Neural progenitor cell (in vitro differentiated cells): ENCODE results near the gene RASGRP2. TPM values are rescaled to one million over a fixed set of nuclear protein-coding genes. Genes with fewer than 3 reads are reported as not detected.
A peak's percentile ranks its signal among the peaks of the same experiment; 100 is the strongest.

ENCODE experiments used
- DNase-seq: peaks from one replicate; pipeline ENCODE4 v3.0.0-alpha.2; 2016; ENCODE audit warnings: low spot score
- H2AFZ ChIP-seq: fragments of 200-600 bp; sonication (generic); replicated peaks from 2 replicates; pipeline ENCODE4 v1.6.1; 2016; ENCODE audit warnings: antibody characterized with exemption
- H3F3A ChIP-seq: fragments of 200-600 bp; sonication (generic); 2 replicates; pipeline ENCODE4 v1.6.1; 2016; ENCODE audit warnings: antibody characterized with exemption, low read depth
- H3K27ac ChIP-seq: fragments of 200-600 bp; sonication (generic); 2 replicates; pipeline ENCODE4 v1.5.1; 2016; ENCODE audit warnings: mild to moderate bottlenecking
- H3K27me3 ChIP-seq: fragments of 200-600 bp; sonication (generic); 2 replicates; pipeline ENCODE4 v1.6.1; 2016; ENCODE audit warnings: mild to moderate bottlenecking, moderate library complexity
- H3K36me3 ChIP-seq: fragments of 200-600 bp; sonication (generic); 2 replicates; pipeline ENCODE4 v1.5.1; 2016
- H3K4me1 ChIP-seq: fragments of 200-600 bp; sonication (generic); 2 replicates; pipeline ENCODE4 v1.6.1; 2016; ENCODE audit warnings: mixed run types
- H3K4me2 ChIP-seq: fragments of 200-600 bp; sonication (generic); 2 replicates; pipeline ENCODE4 v1.6.1; 2016
- H3K4me3 ChIP-seq: fragments of 200-600 bp; sonication (generic); 2 replicates; pipeline ENCODE4 v1.5.1; 2016
- H3K79me2 ChIP-seq: fragments of 200-600 bp; sonication (generic); 2 replicates; pipeline ENCODE4 v1.6.1; 2016; ENCODE audit warnings: low read depth
- H3K9ac ChIP-seq: fragments of 200-600 bp; sonication (generic); 2 replicates; pipeline ENCODE4 v1.6.1; 2016
- H3K9me3 ChIP-seq: fragments of 200-600 bp; sonication (generic); 2 replicates; pipeline ENCODE4 v1.5.1; 2016; ENCODE audit warnings: low read depth
- H4K20me1 ChIP-seq: fragments of 200-600 bp; sonication (generic); 2 replicates; pipeline ENCODE4 v1.6.1; 2016; ENCODE audit warnings: low read depth
- H3K27ac Mint-ChIP-seq: 3 replicates; pipeline ENCODE4 v1.8.0; 2021; ENCODE audit warnings: mixed read lengths
- H3K27me3 Mint-ChIP-seq: 2 replicates; pipeline ENCODE4 v1.8.0; 2022; ENCODE audit warnings: low read depth, mild to moderate bottlenecking, inconsistent platforms, moderate library complexity, mixed read lengths; ENCODE audit not compliant: insufficient read depth
- H3K36me3 Mint-ChIP-seq: 3 replicates; pipeline ENCODE4 v1.8.0; 2021; ENCODE audit warnings: mixed read lengths
- H3K4me1 Mint-ChIP-seq: 3 replicates; pipeline ENCODE4 v1.8.0; 2021; ENCODE audit warnings: mixed read lengths
- H3K4me3 Mint-ChIP-seq: 3 replicates; pipeline ENCODE4 v1.8.0; 2021; ENCODE audit warnings: mild to moderate bottlenecking, moderate library complexity, mixed read lengths
- H3K9me3 Mint-ChIP-seq: 3 replicates; pipeline ENCODE4 v1.8.0; 2020; ENCODE audit warnings: mixed read lengths
- EZH2 ChIP-seq: fragments of 200-600 bp; sonication (generic); IDR thresholded peaks from 2 replicates; pipeline ENCODE4 v1.6.1; 2017; ENCODE audit warnings: antibody characterized with exemption, mild to moderate bottlenecking, moderate library complexity
- EZH2phosphoT487 ChIP-seq: fragments of 200-600 bp; sonication (generic); IDR thresholded peaks from 2 replicates; pipeline ENCODE4 v1.6.1; 2017; ENCODE audit warnings: antibody characterized with exemption
- total RNA-seq: library from RNA; depleted of rRNA; stranded (reverse); fragments of >200 nt; gene quantifications from 2 replicates; pipeline ENCODE4 v1.2.3, GENCODE V29; 2015; ENCODE audit warnings: low replicate concordance
- TF ChIP-seq, protein P1 (sequence below): fragments of 200-600 bp; sonication (generic); IDR thresholded peaks from 2 replicates; pipeline ENCODE4 v1.5.1; 2017; ENCODE audit warnings: antibody characterized with exemption, mild to moderate bottlenecking

Gene RASGRP2
- 0.06 and 1.8 TPM in 2 replicates for total RNA-seq

DNA sequence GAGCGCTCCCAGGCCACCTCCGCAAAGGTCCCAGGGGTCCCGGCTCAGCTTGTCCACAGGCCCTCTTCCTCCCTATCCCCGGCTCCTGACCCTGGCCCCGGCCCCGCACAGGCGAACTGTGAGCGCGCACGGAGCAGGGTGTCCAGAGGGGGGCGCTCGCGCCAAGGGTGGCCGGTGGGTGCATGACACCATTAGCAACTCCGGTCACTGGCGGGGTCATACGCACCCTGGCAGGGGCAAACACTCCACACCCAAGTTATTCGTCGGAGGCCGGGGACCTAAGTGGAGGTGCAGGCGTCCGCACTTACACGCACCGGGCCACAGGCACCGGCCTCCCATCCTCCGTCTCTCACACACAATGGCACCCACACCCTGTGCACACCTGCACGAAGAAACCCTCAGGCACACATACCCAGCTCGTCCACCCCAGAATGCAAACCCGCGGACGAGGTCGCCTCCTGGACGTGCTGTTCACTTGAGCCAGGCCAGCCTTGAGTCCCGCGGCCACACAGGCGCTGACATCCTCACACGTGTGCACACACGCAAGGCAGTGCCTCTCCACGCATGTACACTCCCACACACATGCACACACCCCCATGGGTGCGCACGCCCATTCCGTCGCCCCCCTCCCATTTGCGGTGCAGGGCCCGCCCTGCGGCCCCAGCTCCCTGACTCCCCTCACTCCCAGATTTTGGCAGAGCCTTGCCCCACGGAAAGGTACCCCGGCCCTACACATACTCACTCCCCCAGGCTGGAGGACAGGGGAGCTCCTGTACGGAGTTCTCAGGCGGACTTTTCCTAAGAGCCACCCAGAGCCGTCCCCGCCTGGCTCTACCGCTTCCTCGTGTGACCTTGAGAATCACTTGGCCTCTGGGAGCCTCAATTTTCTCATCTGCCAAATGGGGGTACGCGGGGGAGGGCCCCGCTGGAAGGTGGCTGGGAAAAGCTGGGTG is at the start of gene RASGRP2:
RASGRP2 (minus strand) TSS at position 552 of the 953 bp plus-strand sequence. CDS start 1,276 bp downstream, outside the sequence.
- Histone ChIP-seq H3K4me2 (peak within 1 kb of the TSS; percentile 88), H3K9me3 (no peaks in the 10 kb centered on the region), H3K4me3 (peak within 1 kb of the TSS; percentile 62), H4K20me1 (peaks cover 34% of the 10 kb centered on the region), H3K4me1 (peaks cover 14% of the 10 kb centered on the region), H2AFZ (peak within 1 kb of the TSS; percentile 60), H3K79me2 (no peaks in the 10 kb centered on the region), H3K27me3 (peaks cover 84% of the 10 kb centered on the region), H3K9ac (no peak within 1 kb of the TSS), H3F3A (peaks cover 50% of the 10 kb centered on the region), H3K27ac (no peak within 1 kb of the TSS), H3K36me3 (no peaks in the 10 kb centered on the region)
- Mint-ChIP-seq H3K4me3 (peak within 1 kb of the TSS; percentile 81), H3K4me1 (peaks cover 19% of the 10 kb centered on the region), H3K9me3 (no peaks in the 10 kb centered on the region), H3K36me3 (no peaks in the 10 kb centered on the region), H3K27ac (peak within 1 kb of the TSS; percentile 36), H3K27me3 (peaks cover 35% of the 10 kb centered on the region)
- DNase-seq: peak; percentile 58
- TF ChIP-seq EZH2 (peak; percentile 79), EZH2phosphoT487 (peak; percentile 67)
- TF ChIP-seq, protein P1, sequence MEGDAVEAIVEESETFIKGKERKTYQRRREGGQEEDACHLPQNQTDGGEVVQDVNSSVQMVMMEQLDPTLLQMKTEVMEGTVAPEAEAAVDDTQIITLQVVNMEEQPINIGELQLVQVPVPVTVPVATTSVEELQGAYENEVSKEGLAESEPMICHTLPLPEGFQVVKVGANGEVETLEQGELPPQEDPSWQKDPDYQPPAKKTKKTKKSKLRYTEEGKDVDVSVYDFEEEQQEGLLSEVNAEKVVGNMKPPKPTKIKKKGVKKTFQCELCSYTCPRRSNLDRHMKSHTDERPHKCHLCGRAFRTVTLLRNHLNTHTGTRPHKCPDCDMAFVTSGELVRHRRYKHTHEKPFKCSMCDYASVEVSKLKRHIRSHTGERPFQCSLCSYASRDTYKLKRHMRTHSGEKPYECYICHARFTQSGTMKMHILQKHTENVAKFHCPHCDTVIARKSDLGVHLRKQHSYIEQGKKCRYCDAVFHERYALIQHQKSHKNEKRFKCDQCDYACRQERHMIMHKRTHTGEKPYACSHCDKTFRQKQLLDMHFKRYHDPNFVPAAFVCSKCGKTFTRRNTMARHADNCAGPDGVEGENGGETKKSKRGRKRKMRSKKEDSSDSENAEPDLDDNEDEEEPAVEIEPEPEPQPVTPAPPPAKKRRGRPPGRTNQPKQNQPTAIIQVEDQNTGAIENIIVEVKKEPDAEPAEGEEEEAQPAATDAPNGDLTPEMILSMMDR: peak; percentile 63

DNA sequence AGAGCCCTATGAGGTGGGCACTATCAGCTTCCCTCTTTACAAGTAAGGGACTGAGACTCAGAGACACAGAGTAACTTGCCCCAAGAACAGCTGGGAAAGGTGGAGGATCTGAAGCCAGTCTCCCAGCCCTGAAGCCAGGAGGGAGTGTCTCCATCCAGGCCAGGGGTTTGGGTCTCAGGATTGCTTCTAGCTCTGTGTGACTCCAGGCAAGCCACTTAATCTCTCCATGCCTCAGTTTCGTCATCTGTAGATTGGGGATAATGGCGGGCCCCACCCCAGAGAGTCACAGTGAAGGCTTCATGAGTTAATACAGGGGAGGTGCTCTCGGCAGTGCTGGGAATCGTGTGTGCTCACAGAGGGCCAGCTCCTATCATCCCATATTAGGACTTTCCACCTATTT is 48.5 kb upstream of the RASGRP2 start:
- no peaks in the 10 kb centered on the region for H3K36me3 ChIP-seq
- no peak overlapping the region for H2AFZ ChIP-seq
- no peaks in the 10 kb centered on the region for H3K9me3 Mint-ChIP-seq

DNA sequence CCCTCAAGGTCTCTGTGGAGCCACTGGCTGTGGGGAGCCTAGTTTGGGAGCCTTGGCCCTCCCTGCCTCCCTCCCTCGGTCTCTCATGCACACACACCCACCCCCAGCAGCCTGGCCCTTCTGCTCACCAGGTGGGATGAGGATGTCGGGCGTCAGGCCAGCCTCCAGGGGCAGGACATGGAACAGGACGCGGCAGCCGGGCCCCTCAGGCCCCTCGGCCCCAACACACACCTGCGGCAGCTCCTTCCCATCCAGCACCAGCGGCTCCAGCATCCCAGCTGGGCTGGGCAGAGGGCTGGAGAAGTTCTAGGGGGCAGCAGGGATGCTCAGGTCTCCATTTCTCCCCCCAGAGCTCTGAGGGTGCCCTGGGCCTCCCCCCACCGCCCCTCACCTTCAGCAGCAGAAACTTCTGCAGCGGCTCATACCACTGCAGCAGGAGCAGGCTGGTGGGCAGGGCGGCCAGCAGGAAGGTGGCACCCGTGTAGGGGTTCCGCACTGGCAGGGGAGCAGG is 47.9 kb upstream of the RASGRP2 start:
- H4K20me1 ChIP-seq: no peaks in the 10 kb centered on the region
- Mint-ChIP-seq H3K27me3 (peaks cover 3% of the 10 kb centered on the region), H3K4me1 (peaks cover 2% of the 10 kb centered on the region), H3K9me3 (no peaks in the 10 kb centered on the region), H3K36me3 (peaks cover 2% of the 10 kb centered on the region), H3K4me3 (no peak overlapping the region), H3K27ac (no peak overlapping the region)
- no peak overlapping the region for H3K9ac ChIP-seq
- H3K36me3 ChIP-seq: no peaks in the 10 kb centered on the region
- no peaks in the 10 kb centered on the region for H3K79me2 ChIP-seq
- no peaks in the 10 kb centered on the region for H3K27me3 ChIP-seq
- H3K4me2 ChIP-seq: no peak overlapping the region
- DNase-seq: no peak
- no peaks in the 10 kb centered on the region for H3K9me3 ChIP-seq
- TF ChIP-seq, protein P1: no peak
- TF ChIP-seq EZH2phosphoT487 (no peak), EZH2 (no peak)
- H3K27ac ChIP-seq: no peak overlapping the region
- H3F3A ChIP-seq: peaks cover 3% of the 10 kb centered on the region
- no peaks in the 10 kb centered on the region for H3K4me1 ChIP-seq
- H3K4me3 ChIP-seq: no peak overlapping the region
- no peak overlapping the region for H2AFZ ChIP-seq

More for the DNA sequence above, 48.5 kb upstream of the RASGRP2 start:
- no peaks in the 10 kb centered on the region for H3K79me2 ChIP-seq
- H3K27me3 ChIP-seq: no peaks in the 10 kb centered on the region
- no peak overlapping the region for H3K4me3 Mint-ChIP-seq
- H3K36me3 Mint-ChIP-seq: peaks cover 2% of the 10 kb centered on the region
- H3K4me3 ChIP-seq: no peak overlapping the region
- H3K27ac Mint-ChIP-seq: no peak overlapping the region
- no peak overlapping the region for H3K9ac ChIP-seq
- H3K4me1 ChIP-seq: no peaks in the 10 kb centered on the region
- H4K20me1 ChIP-seq: no peaks in the 10 kb centered on the region
- H3F3A ChIP-seq: peaks cover 3% of the 10 kb centered on the region
- H3K4me1 Mint-ChIP-seq: peaks cover 2% of the 10 kb centered on the region
- H3K27ac ChIP-seq: no peak overlapping the region
- H3K27me3 Mint-ChIP-seq: peaks cover 3% of the 10 kb centered on the region
- TF ChIP-seq EZH2phosphoT487 (no peak), EZH2 (no peak)
- TF ChIP-seq, protein P1: no peak
- no peak for DNase-seq
- no peak overlapping the region for H3K4me2 ChIP-seq
- H3K9me3 ChIP-seq: no peaks in the 10 kb centered on the region
